H1 (cell line): ENCODE measurements around the gene C3. TPM values are rescaled to one million over a fixed set of nuclear protein-coding genes. Genes with fewer than 3 reads are reported as not detected.
"Not testable (repeated sequence)": the region's sequence is repeated elsewhere in the genome, so short reads cannot be mapped to it uniquely, and the experiment has no call there.

ENCODE experiments used
- CTCF ChIA-PET: fragments of 300-600 bp; sonication (Branson Sonifier 250); formaldehyde crosslinking; loops from one replicate; lab custom pipeline; 2021; ENCODE audit not compliant: partially characterized antibody; lab: Charles Lee
- POLR2A ChIA-PET: fragments of 300-600 bp; sonication (Branson Sonifier 250); formaldehyde crosslinking; loops from one replicate; lab custom pipeline; 2021; ENCODE audit warnings: inconsistent platforms; ENCODE audit not compliant: partially characterized antibody; lab: Charles Lee
- DNase-seq, 2 experiments: peaks; one replicate each; pipeline versions ENCODE4 v3.0.0 to v3.0.0-alpha.2; 2010 to 2022; ENCODE audit warnings: low spot score in 2 of 2, low read depth in 1 of 2, mixed read lengths in 1 of 2
- FAIRE-seq: peaks from 2 replicates; lab custom pipeline; 2011; peaks lifted over from hg19 to GRCh38; lab: Jason Lieb, UNC
- H2AFZ ChIP-seq: 2 replicates; pipeline ENCODE4 v1.8.1; 2012; ENCODE audit warnings: low read length, inconsistent platforms
- H2AK5ac ChIP-seq: 2 replicates; pipeline ENCODE4 v1.6.1; 2013; ENCODE audit warnings: low read depth, low read length
- H2BK120ac ChIP-seq: replicated peaks from 2 replicates; pipeline ENCODE3; 2013; ENCODE audit warnings: low read depth, low read length, inconsistent platforms
- H2BK12ac ChIP-seq: 2 replicates; pipeline ENCODE4 v1.6.1; 2013; ENCODE audit warnings: low read depth, low read length
- H2BK15ac ChIP-seq: 2 replicates; pipeline ENCODE4 v1.6.1; 2013; ENCODE audit warnings: low read length
- H2BK20ac ChIP-seq: 2 replicates; pipeline ENCODE4 v1.6.1; 2013; ENCODE audit warnings: low read length
- H2BK5ac ChIP-seq: 2 replicates; pipeline ENCODE4 v1.6.1; 2013; ENCODE audit warnings: low read depth, low read length
- H3K14ac ChIP-seq: 2 replicates; pipeline ENCODE4 v1.6.1; 2013; ENCODE audit warnings: inconsistent platforms; ENCODE audit not compliant: insufficient read length
- H3K18ac ChIP-seq: 2 replicates; pipeline ENCODE4 v1.6.1; 2013; ENCODE audit warnings: low read length; ENCODE audit errors: extremely low read depth
- H3K23ac ChIP-seq: 2 replicates; pipeline ENCODE4 v1.6.1; 2013; ENCODE audit warnings: inconsistent platforms; ENCODE audit not compliant: insufficient read length
- H3K23me2 ChIP-seq: 2 replicates; pipeline ENCODE4 v1.6.1; 2013; ENCODE audit warnings: low read depth, low read length
- H3K27ac ChIP-seq: 2 replicates; pipeline ENCODE4 v1.6.1; 2011; ENCODE audit warnings: low read depth, low read length, inconsistent platforms
- H3K27me3 ChIP-seq, 4 experiments: replicated peaks in 1 of 4; 1 replicate in 1 of 4; 2 replicates in 3 of 4; pipeline versions ENCODE4 v1.6.1 to v1.8.1; 2011 to 2013; ENCODE audit warnings: low read length in 3 of 4, mild to moderate bottlenecking in 3 of 4, inconsistent platforms in 2 of 4, mixed read lengths in 2 of 4, moderate library complexity in 1 of 4; ENCODE audit not compliant: control insufficient read depth in 3 of 4, insufficient read depth in 3 of 4; ENCODE audit errors: extremely low read depth in 1 of 4
- H3K36me3 ChIP-seq, 4 experiments: 2 replicates each; pipeline versions ENCODE4 v1.6.1 to v1.8.1; 2011 to 2013; ENCODE audit warnings: mild to moderate bottlenecking in 4 of 4, low read length in 3 of 4, moderate library complexity in 2 of 4, control low read depth in 1 of 4, inconsistent platforms in 1 of 4; ENCODE audit not compliant: insufficient read depth in 4 of 4, control insufficient read depth in 2 of 4
- H3K4ac ChIP-seq: replicated peaks from 2 replicates; pipeline ENCODE3; 2013; ENCODE audit warnings: low read length, low read depth, mixed read lengths, inconsistent platforms; ENCODE audit not compliant: insufficient read length
- H3K4me1 ChIP-seq, 4 experiments: replicated peaks in 1 of 4; 1 replicate in 1 of 4; 2 replicates in 3 of 4; pipeline versions ENCODE4 v1.6.1 to v1.8.1; 2011 to 2013; ENCODE audit warnings: low read length in 3 of 4, inconsistent platforms in 2 of 4, mixed read lengths in 1 of 4; ENCODE audit not compliant: insufficient read depth in 4 of 4, control insufficient read depth in 3 of 4
- H3K4me2 ChIP-seq, 2 experiments: 2 replicates each; pipeline versions ENCODE4 v1.6.1 to v1.8.1; 2011 to 2013; ENCODE audit warnings: low read depth in 2 of 2, low read length in 2 of 2, control low read depth in 1 of 2, inconsistent platforms in 1 of 2, mild to moderate bottlenecking in 1 of 2; ENCODE audit not compliant: insufficient read depth in 1 of 2
- H3K4me3 ChIP-seq, 4 experiments: fragments of 200-600, 300-600 bp in 1 of 4; sonication (generic), shearing (Covaris generic), sonication (Bioruptor Twin) in 1 of 4; 2 replicates each; pipeline versions ENCODE4 v1.5.1 to v1.8.1; 2011 to 2016; ENCODE audit warnings: low read length in 4 of 4, low read depth in 3 of 4, control low read depth in 2 of 4, inconsistent platforms in 2 of 4, mild to moderate bottlenecking in 2 of 4, mixed read lengths in 1 of 4, moderate library complexity in 1 of 4; ENCODE audit not compliant: insufficient read depth in 2 of 4; ENCODE audit errors: extremely low read depth in 1 of 4
- H3K56ac ChIP-seq: replicated peaks from 2 replicates; pipeline ENCODE3; 2013; ENCODE audit warnings: low read depth, mild to moderate bottlenecking, mixed read lengths, low read length, inconsistent platforms; ENCODE audit not compliant: insufficient read length
- H3K79me1 ChIP-seq: 2 replicates; pipeline ENCODE4 v1.6.1; 2013; ENCODE audit warnings: low read depth, low read length, control low read depth
- H3K79me2 ChIP-seq, 2 experiments: 2 replicates each; pipeline versions ENCODE4 v1.6.1 to v1.8.1; 2012 to 2013; ENCODE audit warnings: low read length in 2 of 2, mild to moderate bottlenecking in 2 of 2, inconsistent platforms in 1 of 2; ENCODE audit not compliant: insufficient read depth in 2 of 2, control insufficient read depth in 1 of 2
- H3K9ac ChIP-seq, 4 experiments: replicated peaks in 1 of 4; 1 replicate in 1 of 4; 2 replicates in 3 of 4; pipeline versions ENCODE4 v1.6.1 to v1.8.1; 2011 to 2013; ENCODE audit warnings: low read depth in 3 of 4, low read length in 3 of 4, control low read depth in 2 of 4, mild to moderate bottlenecking in 2 of 4, moderate library complexity in 2 of 4, inconsistent platforms in 1 of 4; ENCODE audit errors: extremely low read depth in 1 of 4
- H3K9me3 ChIP-seq, 2 experiments: 2 replicates each; pipeline versions ENCODE4 v1.6.1 to v1.8.1; 2012 to 2013; ENCODE audit warnings: mild to moderate bottlenecking in 2 of 2, moderate library complexity in 2 of 2, control low read depth in 1 of 2, inconsistent platforms in 1 of 2, low read depth in 1 of 2, low read length in 1 of 2, mixed read lengths in 1 of 2; ENCODE audit not compliant: insufficient read depth in 2 of 2
- H4K20me1 ChIP-seq, 2 experiments: replicated peaks in 1 of 2; 2 replicates each; pipeline versions ENCODE3 to v1.8.1; 2011 to 2013; ENCODE audit warnings: inconsistent platforms in 2 of 2, low read length in 2 of 2, mild to moderate bottlenecking in 1 of 2; ENCODE audit not compliant: insufficient read depth in 2 of 2, control insufficient read depth in 1 of 2
- H4K5ac ChIP-seq: 2 replicates; pipeline ENCODE4 v1.6.1; 2013; ENCODE audit warnings: low read length, low read depth, mixed read lengths, inconsistent platforms; ENCODE audit not compliant: insufficient read length
- H4K8ac ChIP-seq: 2 replicates; pipeline ENCODE4 v1.8.0; 2013; ENCODE audit warnings: mild to moderate bottlenecking, moderate library complexity, low read length, inconsistent platforms; ENCODE audit not compliant: insufficient read depth; ENCODE audit errors: extremely low read depth
- H4K91ac ChIP-seq: replicated peaks from 2 replicates; pipeline ENCODE3; 2013; ENCODE audit warnings: low read length, mixed read lengths, inconsistent platforms; ENCODE audit not compliant: insufficient read length
- WGBS, 2 experiments: shearing (Covaris generic) in 1 of 2; methylation state at CpG; one replicate each; pipeline versions ENCODE4 v1.1.6 to v1.1.7; 2013 to 2015; ENCODE audit warnings: low lambda C conversion rate in 2 of 2, mixed read lengths in 2 of 2, inconsistent platforms in 1 of 2, low coverage in 1 of 2, missing lambda C conversion rate in 1 of 2; ENCODE audit not compliant: insufficient replicate concordance in 2 of 2, insufficient coverage in 1 of 2, insufficient read length in 1 of 2; ENCODE audit errors: extremely low coverage in 1 of 2, missing lambda C conversion rate in 1 of 2; 5-methylcytosine and 5-hydroxymethylcytosine counted together
- polyA plus RNA-seq, 7 experiments: library from polyadenylated mRNA; depleted of rRNA in 3 of 7; stranded (reverse) in 5 of 7; unstranded in 2 of 7; fragments of >200 nt in 5 of 7; fragments of 200-250 nt in 2 of 7; gene quantifications; 1 replicate in 5 of 7; 2 replicates in 1 of 7; 4 replicates in 1 of 7; pipeline versions ENCODE4 v1.2.1 to v1.2.3, GENCODE V29; 2011 to 2013; ENCODE audit warnings: missing spikeins in 2 of 7, mixed read lengths in 2 of 7
- total RNA-seq: library from RNA; stranded (reverse); fragmentation: NEBNext Ultra II Directional; extraction: Animal tissue kit (Norgen Biotek cat#: 25700); gene quantifications from 2 replicates; pipeline ENCODE4 v1.2.1, GENCODE V29; 2021

C3 gene
- total and polyA plus RNA-seq, 2 of the 8 experiments (the other 6 are each of a cell fraction or from before 2014, with no cell fraction given) = 6.4 to 12.8 TPM

DNA sequence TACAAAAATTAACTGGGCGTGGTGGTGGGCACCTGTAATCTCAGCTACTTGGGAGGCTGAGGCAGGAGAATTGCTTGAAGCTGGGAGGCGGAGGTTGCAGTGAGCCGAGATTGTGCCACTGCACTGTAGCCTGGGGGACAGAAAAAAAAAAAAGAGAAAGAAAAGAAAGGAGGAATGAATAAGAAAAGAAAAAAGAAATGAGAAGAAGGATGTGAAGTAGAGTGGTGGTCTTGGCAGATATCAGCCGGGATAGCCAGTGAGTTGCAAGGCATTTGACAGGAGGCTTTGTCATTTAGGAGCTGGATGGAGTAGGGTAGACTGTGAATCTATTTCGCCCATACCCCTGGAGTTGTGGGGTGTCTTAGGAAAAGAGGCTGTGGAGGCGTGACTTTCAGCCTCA, 46.0 kb downstream of the C3 start:
- H2AK5ac ChIP-seq, H3K9ac ChIP-seq, H3K79me2 ChIP-seq, H3K23ac ChIP-seq, H2BK20ac ChIP-seq, H4K20me1 ChIP-seq, H3K36me3 ChIP-seq, H3K56ac ChIP-seq, DNase-seq, H3K23me2 ChIP-seq, H3K27me3 ChIP-seq, H3K9me3 ChIP-seq, FAIRE-seq, H3K79me1 ChIP-seq, H3K14ac ChIP-seq, H3K27ac ChIP-seq: not testable (repeated sequence)
- Histone ChIP-seq H4K5ac (peak overlapping the region; percentile 28), H2BK5ac (peak overlapping the region; percentile 76), H4K8ac (peak overlapping the region; percentile 54), H4K91ac (peak overlapping the region; percentile 94), H3K4ac (peak overlapping the region; percentile 69), H3K18ac (peak overlapping the region; percentile 32; the same call in 1 of the 2 replicates), H2AFZ (peak overlapping the region; percentile 85), H2BK120ac (peak overlapping the region; percentile 7), H2BK12ac (peak overlapping the region; percentile 90), H2BK15ac (peak overlapping the region; percentile 88; the same call in 1 of the 2 replicates), H3K4me1 (peaks cover 3 to 13% (median 7%) of the 10 kb centered on the region in 4 experiments), H3K4me3 (0 out of 8 replicates have a peak overlapping the region, but pooled peaks of 1 of the 4 experiments have one; percentile 16), H3K4me2 (peak overlapping the region; percentile 21 to 56)
- POLR2A ChIA-PET = interaction anchor here (1.0 kb wide), 1 partner anchor 66 kb away, joined by 3 read pairs; no protein-coding TSS in a partner anchor
- 72% methylated on average over 6 of the region's 6 CpGs; no CpG with 5 or more reads in 1 of the 2 experiments for WGBS, 2 experiments
- CTCF ChIA-PET = interaction anchor here (0.7 kb wide), 1 partner anchor 157 kb away, joined by 4 read pairs; no protein-coding TSS in a partner anchor
